ENCODE data around the gene SNX11.

SNX11 gene

GRCh38 chr17:48123111-48123510 is 15.5 kb downstream of the SNX11 start (continued):
- TF ChIP-seq ZBTB26 (tag by site-specific recombination; optimal IDR thresholded peaks at IDR 0.05) (no peak), ZNF549 (tag by site-specific recombination; IDR thresholded peaks at IDR 0.05) (no peak), HIC1 (tag by site-specific recombination; IDR thresholded peaks at IDR 0.05) (no peak)

- POLR2A ChIA-PET: interaction anchor here (1.5 kb wide), 1 partner anchor 16 kb away, joined by 4 read pairs; the partner anchor contains the start of gene SNX11
- TF ChIP-seq PRDM10 (tag by site-specific recombination; IDR thresholded peaks at IDR 0.05): peak; percentile 86
- no peak for TF ChIP-seq ZNF747 (tag by site-specific recombination; IDR thresholded peaks at IDR 0.05)
- no peak overlapping the region for H3K27ac ChIP-seq (ENCODE audit: extremely low read depth, low read depth, low read length)
- peaks cover 11 to 62% of the 10 kb centered on the region in 2 experiments; a peak in 2 of 3 replicates for H3K36me3 ChIP-seq (ENCODE audit: control insufficient read depth in 2 of 2, insufficient read depth in 1 of 2, low read length in 2 of 2)
- H3K4me3 ChIP-seq (ENCODE audit: low read depth, low read length): no peak overlapping the region
- H3K4me1 ChIP-seq (ENCODE audit: control insufficient read depth, insufficient read depth, low read length): no peaks in the 10 kb centered on the region
- CTCF ChIA-PET: interaction anchor here (1.5 to 2.4 kb wide), 6 partner anchors 9 to 98 kb away, joined by 4 to 16 read pairs (median 7); no protein-coding TSS in a partner anchor
- H3K9me3 ChIP-seq (ENCODE audit: control insufficient read depth, insufficient read depth, low read depth, low read length): no peaks in the 10 kb centered on the region
Measured at GRCh38 chr17:48123776-48124388, 16.3 kb downstream of the SNX11 start.

- Histone ChIP-seq H3K4me3 (ENCODE audit: low read depth, low read length) (no peak overlapping the region), H3K27ac (ENCODE audit: extremely low read depth, low read depth, low read length) (no peak overlapping the region), H3K36me3 (ENCODE audit: control insufficient read depth in 2 of 2, insufficient read depth in 1 of 2, low read length in 2 of 2) (peaks cover 1 to 48% of the 10 kb centered on the region in 2 experiments; a peak in 2 of 3 replicates), H3K9me3 (ENCODE audit: control insufficient read depth, insufficient read depth, low read depth, low read length) (no peaks in the 10 kb centered on the region), H3K4me1 (ENCODE audit: control insufficient read depth, insufficient read depth, low read length) (no peaks in the 10 kb centered on the region)
- ChIA-PET CTCF (interaction anchor here (0.6 to 2.3 kb wide), 5 partner anchors 49 to 242 kb away, joined by 3 to 7 read pairs (median 4); no protein-coding TSS in a partner anchor), POLR2A (interaction anchor here (1.4 kb wide), 1 partner anchor 18 kb away, joined by 4 read pairs; the partner anchor contains the start of gene SNX11)
- no peak for TF ChIP-seq ZNF585B (tag by site-specific recombination; IDR thresholded peaks at IDR 0.05)
- TF ChIP-seq ZNF488 (tag by site-specific recombination; IDR thresholded peaks at IDR 0.05): no peak
- no peak for TF ChIP-seq ZNF280D (tag by site-specific recombination; IDR thresholded peaks at IDR 0.05)
- no peak for TF ChIP-seq ZNF621 (tag by site-specific recombination; IDR thresholded peaks at IDR 0.05)
- no peak for TF ChIP-seq ZNF169 (tag by site-specific recombination; IDR thresholded peaks at IDR 0.05)
- no peak for TF ChIP-seq ZNF776 (tag by site-specific recombination; IDR thresholded peaks at IDR 0.05; ENCODE audit: borderline replicate concordance)
- TF ChIP-seq ZNF514 (tag by site-specific recombination; IDR thresholded peaks at IDR 0.05): no peak
- no peak for TF ChIP-seq SALL2 (tag by site-specific recombination; IDR thresholded peaks at IDR 0.05; ENCODE audit: borderline replicate concordance)
- TF ChIP-seq ZIC2 (tag by site-specific recombination; IDR thresholded peaks at IDR 0.05): no peak
- no peak for TF ChIP-seq HIC1 (tag by site-specific recombination; IDR thresholded peaks at IDR 0.05)
- no peak for TF ChIP-seq KLF9 (tag by site-specific recombination; IDR thresholded peaks at IDR 0.05; ENCODE audit: low read depth)
- no peak for TF ChIP-seq SP3 (tag by site-specific recombination; IDR thresholded peaks at IDR 0.05)
Measured at GRCh38 chr17:48125829-48126531, 18.4 kb downstream of the SNX11 start.
